K562 (cell line): Measurements from ENCODE around the gene CIAO2A. TPM values are rescaled to one million over a fixed set of nuclear protein-coding genes. Genes with fewer than 3 reads are reported as not detected.

ENCODE experiments used
- BACH1 ChIP-seq: fragments of 200-800 bp; sonication (Bioruptor generic); IDR thresholded peaks from 2 replicates; pipeline ENCODE4 v1.6.1; 2016; ENCODE audit warnings: missing genetic modification characterization, missing compliant biosample characterization
- BRCA1 ChIP-seq, 2 experiments: fragments of 450-650 bp in 1 of 2; sonication (generic) in 1 of 2; formaldehyde crosslinking in 1 of 2; IDR thresholded peaks; 2 replicates each; pipeline versions ENCODE4 v1.5.0 to v1.6.1; 2017 to 2020; ENCODE audit warnings: mild to moderate bottlenecking in 1 of 2, missing genetic modification reagents in 1 of 2
- ELK3 ChIP-seq: fragments of 450-650 bp; formaldehyde crosslinking; IDR thresholded peaks from 2 replicates; pipeline ENCODE4 v1.4.0; 2020; ENCODE audit warnings: mild to moderate bottlenecking
- IFI16 ChIP-seq: fragments of 250-450 bp; sonication (Bioruptor Pico); IDR thresholded peaks from 2 replicates; pipeline ENCODE4 v2.1.2; 2022; ENCODE audit warnings: mild to moderate bottlenecking, inconsistent platforms
- NFE2 ChIP-seq: IDR thresholded peaks from 2 replicates; pipeline ENCODE4 v1.6.1; 2014; ENCODE audit warnings: antibody characterized with exemption, low read depth
- NR4A1 ChIP-seq, 2 experiments: fragments of 250-450 bp in 1 of 2; fragments of 450-650 bp in 1 of 2; sonication (Bioruptor Pico) in 1 of 2; IDR thresholded peaks; 2 replicates each; pipeline versions ENCODE4 v1.4.0 to v1.6.1; 2016 to 2020; ENCODE audit warnings: mild to moderate bottlenecking in 2 of 2, missing compliant biosample characterization in 1 of 2, missing genetic modification characterization in 1 of 2, moderate library complexity in 1 of 2
- PHB2 ChIP-seq: fragments of 450-650 bp; IDR thresholded peaks from 2 replicates; pipeline ENCODE4 v1.6.1; 2017; ENCODE audit warnings: low read depth
- POLR2AphosphoS2 ChIP-seq: IDR thresholded peaks from 2 replicates; pipeline ENCODE4 v1.6.1; 2012; ENCODE audit warnings: low read length, improper control_type of control experiment
- RBM17 ChIP-seq: fragments of 200-400 bp; formaldehyde crosslinking; IDR thresholded peaks from 2 replicates; pipeline ENCODE4 v1.6.1; 2017; ENCODE audit warnings: low read depth, mild to moderate bottlenecking, low read length, borderline replicate concordance
- SREBF1 ChIP-seq: fragments of 150-350 bp; IDR thresholded peaks from 2 replicates; pipeline ENCODE4 v1.6.1; 2014; ENCODE audit warnings: antibody characterized with exemption, low read depth, low read length, borderline replicate concordance
- SRSF7 ChIP-seq: fragments of 200-400 bp; formaldehyde crosslinking; optimal IDR thresholded peaks from 2 replicates; pipeline ENCODE3; 2017; ENCODE audit warnings: mild to moderate bottlenecking, low read depth, low read length
- TAF7 ChIP-seq: fragments of 450-650 bp; IDR thresholded peaks from 2 replicates; pipeline ENCODE4 v1.6.1; 2016; ENCODE audit warnings: missing genetic modification characterization, missing compliant biosample characterization
- TCF7L2 ChIP-seq: fragments of 150-350 bp; IDR thresholded peaks from 2 replicates; pipeline ENCODE4 v1.6.1; 2016; ENCODE audit warnings: low read depth, mild to moderate bottlenecking, low read length, moderate library complexity
- TFAP4 ChIP-seq: sonication (generic); formaldehyde crosslinking; IDR thresholded peaks from 2 replicates; pipeline ENCODE4 v1.8.0; 2022; ENCODE audit warnings: missing genetic modification reagents, mild to moderate bottlenecking, moderate library complexity, borderline replicate concordance
- ZNF232 ChIP-seq: sonication (generic); formaldehyde crosslinking; IDR thresholded peaks from 2 replicates; pipeline ENCODE4 v1.8.0; 2022; ENCODE audit warnings: mild to moderate bottlenecking, missing genetic modification reagents
- ZNF561 ChIP-seq: fragments of 450-650 bp; formaldehyde crosslinking; conservative IDR thresholded peaks from 2 replicates; pipeline ENCODE4 v1.4.0; 2020; ENCODE audit warnings: mild to moderate bottlenecking, moderate library complexity
- ZNF609 ChIP-seq: sonication (generic); formaldehyde crosslinking; IDR thresholded peaks from 2 replicates; pipeline ENCODE4 v1.8.1; 2023; ENCODE audit warnings: missing genetic modification reagents, mild to moderate bottlenecking, borderline replicate concordance
- ZNF75A ChIP-seq: fragments of 450-650 bp; formaldehyde crosslinking; IDR thresholded peaks from 2 replicates; pipeline ENCODE4 v1.4.0; 2020; ENCODE audit warnings: mild to moderate bottlenecking
- polyA plus RNA-seq, 8 experiments: library from polyadenylated mRNA; depleted of rRNA in 4 of 8; stranded (reverse) in 5 of 8; unstranded in 3 of 8; fragments of >200 nt; fragmentation: Nextera tagmentation in 2 of 8; fragmentation: Illumina TruSeq in 1 of 8; extraction: Ambion mirVana in 2 of 8; extraction: Trizol in 1 of 8; gene quantifications; 2 replicates each; pipeline versions ENCODE4 v1.2.1 to v1.2.3, GENCODE V29; 2011 to 2014; ENCODE audit warnings: inconsistent platforms in 1 of 8, missing spikeins in 1 of 8
- total RNA-seq, 7 experiments: library from RNA; depleted of rRNA in 6 of 7; stranded (reverse); fragments of >200 nt in 6 of 7; fragmentation: Illumina TruSeq in 2 of 7; extraction: Trizol in 2 of 7; gene quantifications; 2 replicates each; pipeline versions ENCODE4 v1.2.1 to v1.2.3, GENCODE V29; 2011 to 2021; ENCODE audit warnings: low replicate concordance in 1 of 7

Gene CIAO2A
- total and polyA plus RNA-seq, 9 of the 15 experiments (the other 6 are each of a cell fraction or from before 2014, with no cell fraction given): 161 to 429 (median 313) TPM

- TF ChIP-seq ZNF609: no peak
- no peak for TF ChIP-seq TFAP4 (CRISPR knock-in tag)
- TF ChIP-seq TAF7 (tag): no peak
- no peak for TF ChIP-seq SRSF7
- no peak for TF ChIP-seq IFI16
- no peak for TF ChIP-seq ZNF561 (CRISPR knock-in tag)
- TF ChIP-seq POLR2AphosphoS2: no peak
- no peak for TF ChIP-seq ZNF75A (CRISPR knock-in tag)
- TF ChIP-seq ZNF232 (CRISPR knock-in tag): no peak
- no peak for TF ChIP-seq BRCA1 (IDR thresholded peaks at IDR 0.05)
- no peak for TF ChIP-seq BRCA1 (CRISPR knock-in tag; IDR thresholded peaks at IDR 0.05)
- TF ChIP-seq TCF7L2: no peak
- TF ChIP-seq RBM17: no peak
- TF ChIP-seq SREBF1: no peak
- TF ChIP-seq NR4A1 (CRISPR knock-in tag; IDR thresholded peaks at IDR 0.05): no peak
- no peak for TF ChIP-seq NR4A1 (tag; IDR thresholded peaks at IDR 0.05)
- no peak for TF ChIP-seq PHB2
- TF ChIP-seq NFE2: no peak
- no peak for TF ChIP-seq BACH1 (tag)
- no peak for TF ChIP-seq ELK3
Measured at GRCh38 chr15:64070965-64071851, 22.4 kb downstream of the CIAO2A start (continued).
